Stimulated activated CD8-positive, alpha-beta memory T cell treated with anti-CD3 and anti-CD28 coated beads, Interleukin-15, amount 100 ng/mL, for 1 hour (primary cell): ENCODE measurements around the gene TXLNB.

ENCODE experiments used
- DNase-seq: peaks from one replicate; pipeline ENCODE4 v3.0.0-alpha.2; 2020; ENCODE audit warnings: low read depth

Gene TXLNB

DNA sequence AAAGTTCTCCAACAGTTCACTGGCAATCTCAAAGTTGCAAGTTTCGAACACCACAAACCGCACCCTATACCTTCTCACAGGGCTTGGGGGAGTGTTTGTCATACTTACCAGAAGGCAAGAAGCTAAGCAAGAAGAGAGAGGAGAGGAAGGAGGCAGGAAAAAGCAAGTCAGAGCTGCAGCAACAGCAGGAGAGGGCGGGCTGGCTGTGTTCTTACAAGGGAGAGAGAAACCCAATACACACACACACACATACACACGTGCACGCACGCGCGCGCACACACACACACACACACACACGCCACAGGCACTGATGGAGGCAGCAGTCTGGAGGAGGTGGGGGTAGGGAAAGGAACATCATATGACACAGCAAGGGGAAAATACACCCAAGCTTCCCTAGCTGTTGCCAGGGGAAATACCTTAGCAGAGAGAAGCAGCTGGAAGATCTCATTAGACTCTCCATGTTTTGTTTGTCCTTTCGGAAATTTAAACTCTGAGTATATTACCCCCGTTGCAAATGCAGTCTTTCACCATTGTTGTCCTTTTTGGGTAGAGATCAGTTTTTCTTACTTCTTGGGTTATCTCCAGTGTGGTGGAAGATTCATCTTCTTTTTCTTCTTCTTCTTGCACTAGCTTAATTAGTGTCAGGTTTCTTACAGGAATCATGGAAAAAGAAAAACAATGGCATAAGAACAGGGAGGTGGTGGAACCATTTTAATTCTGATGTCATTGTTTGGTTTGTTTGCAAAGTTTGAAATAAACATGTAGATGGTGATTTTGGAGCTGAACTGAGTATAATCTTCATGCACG is at the start of gene TXLNB:
TSS of gene TXLNB (minus strand) at position 186 of the 807 bp plus-strand sequence. CDS start 3,099 bp downstream, outside the sequence.
- peak; percentile 56 for DNase-seq

DNA sequence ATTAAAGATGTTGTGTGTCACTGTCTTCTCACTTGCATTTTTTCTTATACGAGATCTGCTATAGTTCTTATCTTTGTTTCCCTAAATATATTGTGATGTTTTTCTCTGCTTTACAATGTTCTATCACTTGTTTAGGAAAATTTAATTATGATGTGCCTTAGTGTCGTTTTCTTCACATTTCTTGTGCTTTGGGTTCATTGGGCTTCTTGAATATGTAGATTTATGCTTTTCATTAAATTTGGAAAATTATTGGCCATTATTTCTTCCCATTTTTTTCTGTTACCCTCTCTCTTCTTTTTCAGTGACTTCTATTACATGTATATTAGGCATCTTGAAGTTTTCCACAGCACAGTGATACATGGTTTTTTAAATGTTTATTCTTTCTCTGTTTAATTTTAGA is 49.3 kb upstream of the TXLNB start:
- no peak for DNase-seq

DNA sequence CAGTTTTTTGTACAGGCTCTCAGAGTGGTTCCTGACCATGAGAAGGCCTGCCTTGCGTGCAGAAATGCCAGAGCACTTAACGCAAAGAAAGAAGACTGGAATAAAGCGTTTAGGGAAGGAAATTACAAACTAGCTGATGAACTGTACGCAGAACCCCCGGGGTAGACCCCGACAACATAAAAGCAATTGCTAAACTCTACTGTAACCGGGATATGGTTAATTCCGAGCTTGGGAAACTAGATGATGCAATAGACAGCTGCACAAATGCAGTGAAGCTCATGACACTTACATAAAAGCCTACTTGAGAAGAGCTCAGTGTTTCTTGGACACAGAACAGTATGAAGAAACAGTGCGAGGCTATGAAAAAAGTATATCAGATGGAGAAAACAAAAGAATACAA is 47.0 kb upstream of the TXLNB start:
- no peak for DNase-seq

DNA sequence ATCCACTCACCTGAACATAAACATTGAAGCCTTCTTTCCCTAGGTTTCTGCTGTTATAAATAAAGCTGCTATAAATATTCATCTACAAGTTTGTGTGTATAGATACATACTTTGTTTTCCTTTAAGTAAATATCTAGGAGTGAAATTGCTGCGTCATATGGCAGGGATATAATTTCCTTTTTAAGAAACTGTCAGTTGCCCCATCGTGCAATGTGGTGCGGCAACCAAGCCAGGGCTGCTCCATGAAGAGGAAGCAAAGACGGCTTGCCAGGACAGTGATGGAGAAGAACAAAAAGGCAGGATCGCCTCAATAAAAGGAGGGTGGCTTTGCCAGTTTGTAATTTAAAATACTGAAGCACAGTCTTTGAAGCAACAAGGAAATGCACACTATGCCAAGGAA is 46.0 kb upstream of the TXLNB start:
- DNase-seq, result no peak

DNA sequence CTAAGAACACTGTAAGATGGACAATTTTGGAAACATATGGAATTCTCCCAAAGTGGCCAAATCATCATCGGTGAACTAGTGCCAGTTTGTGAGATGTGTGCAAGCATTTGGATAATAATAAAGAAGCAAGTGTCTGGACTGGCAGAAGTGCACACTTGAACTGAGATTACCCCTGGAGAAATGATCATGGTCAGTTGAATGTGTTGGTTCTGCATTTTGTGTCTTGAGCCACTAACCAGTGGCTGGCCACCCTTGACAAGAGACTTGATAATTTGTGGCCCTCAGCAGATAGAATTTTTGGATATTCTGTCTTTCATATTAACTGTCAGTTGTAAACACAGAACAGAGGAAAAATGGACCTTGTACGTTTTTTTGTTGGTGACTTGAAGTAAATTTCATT is 45.2 kb upstream of the TXLNB start:
- no peak for DNase-seq

DNA sequence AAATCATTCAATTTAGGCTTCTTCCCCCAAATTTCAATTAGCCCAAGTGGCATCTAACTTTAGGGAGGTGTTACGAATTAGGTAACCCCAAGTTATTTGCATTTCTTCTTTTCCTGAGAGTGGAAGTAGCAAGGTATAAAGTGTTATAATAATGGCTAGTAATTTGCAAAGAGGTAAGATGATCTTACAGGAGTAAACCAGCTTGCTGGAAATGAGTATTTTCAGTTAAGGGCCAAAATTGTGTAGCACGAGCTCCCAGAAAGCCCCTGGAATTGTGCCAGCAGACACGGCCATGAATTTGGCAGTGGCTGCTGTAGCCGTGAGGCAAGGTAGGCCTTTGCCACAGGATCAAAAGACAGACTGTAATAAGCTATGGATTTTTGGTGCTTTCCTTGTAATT is 44.7 kb upstream of the TXLNB start:
- no peak for DNase-seq

DNA sequence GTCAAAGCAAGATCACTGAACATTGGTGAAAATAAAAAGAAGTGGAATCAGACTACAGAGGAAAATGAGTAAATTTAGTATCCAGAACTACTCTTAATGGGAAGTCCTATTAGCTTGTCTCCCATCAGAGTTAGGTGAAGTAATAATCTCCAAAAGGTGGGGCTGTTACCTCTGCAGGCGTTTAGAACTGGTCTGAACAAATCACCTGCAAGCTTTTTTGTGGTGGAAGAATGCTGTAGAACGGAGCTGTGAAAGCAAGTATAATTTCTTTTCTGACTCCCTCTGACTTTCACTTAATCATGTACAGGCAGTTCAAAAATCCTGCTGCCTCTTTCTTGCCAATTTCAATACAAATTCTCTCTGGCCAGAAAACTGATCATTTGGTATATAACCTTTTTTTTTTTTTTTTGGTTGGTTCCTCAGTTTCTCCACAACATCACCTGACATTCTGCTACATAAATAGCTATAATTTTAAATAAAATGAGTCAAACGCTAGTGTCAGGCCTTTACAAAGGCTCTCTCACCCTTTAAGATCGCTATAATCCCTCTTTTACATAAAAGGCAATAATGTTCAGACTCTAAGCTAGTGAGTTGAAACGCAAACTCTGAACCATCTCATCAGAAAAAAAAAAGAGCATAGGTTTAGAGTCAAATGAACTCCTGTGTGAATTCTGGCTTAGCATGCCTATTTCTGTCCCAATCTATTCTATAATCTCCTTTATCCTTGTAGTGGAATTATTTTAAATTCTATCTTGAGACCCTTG is 43.8 kb upstream of the TXLNB start:
- no peak for DNase-seq

DNA sequence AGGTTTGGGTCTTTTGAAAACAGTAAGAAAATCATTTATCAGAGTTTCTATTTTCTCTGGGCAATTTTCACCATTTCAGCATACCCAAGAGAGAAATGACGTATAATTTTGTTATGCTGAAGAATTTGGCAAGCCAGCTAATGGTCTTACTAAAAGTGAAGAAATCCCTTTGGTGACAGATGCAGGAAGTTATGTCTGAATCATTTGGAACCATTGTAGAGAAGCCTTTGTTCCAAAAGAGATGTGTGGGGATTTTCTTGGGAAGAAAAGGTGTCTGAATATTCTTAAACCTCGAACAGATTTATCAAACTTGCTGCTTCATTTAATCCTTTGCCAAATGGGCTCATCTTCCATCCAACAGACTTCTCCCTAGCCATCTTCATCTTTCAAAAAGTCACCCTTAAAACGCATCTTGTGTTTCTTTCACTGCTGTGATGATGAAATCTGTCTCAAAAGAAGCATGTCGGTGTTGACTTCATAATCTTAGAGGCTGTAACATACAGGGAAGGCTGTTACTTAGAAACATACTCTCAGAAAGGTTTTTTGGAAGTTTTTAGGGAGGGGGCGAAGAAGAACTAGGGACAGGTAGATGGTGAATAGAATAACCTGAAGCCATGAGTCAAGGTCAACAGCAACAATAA is 43.1 kb upstream of the TXLNB start:
- no peak for DNase-seq

DNA sequence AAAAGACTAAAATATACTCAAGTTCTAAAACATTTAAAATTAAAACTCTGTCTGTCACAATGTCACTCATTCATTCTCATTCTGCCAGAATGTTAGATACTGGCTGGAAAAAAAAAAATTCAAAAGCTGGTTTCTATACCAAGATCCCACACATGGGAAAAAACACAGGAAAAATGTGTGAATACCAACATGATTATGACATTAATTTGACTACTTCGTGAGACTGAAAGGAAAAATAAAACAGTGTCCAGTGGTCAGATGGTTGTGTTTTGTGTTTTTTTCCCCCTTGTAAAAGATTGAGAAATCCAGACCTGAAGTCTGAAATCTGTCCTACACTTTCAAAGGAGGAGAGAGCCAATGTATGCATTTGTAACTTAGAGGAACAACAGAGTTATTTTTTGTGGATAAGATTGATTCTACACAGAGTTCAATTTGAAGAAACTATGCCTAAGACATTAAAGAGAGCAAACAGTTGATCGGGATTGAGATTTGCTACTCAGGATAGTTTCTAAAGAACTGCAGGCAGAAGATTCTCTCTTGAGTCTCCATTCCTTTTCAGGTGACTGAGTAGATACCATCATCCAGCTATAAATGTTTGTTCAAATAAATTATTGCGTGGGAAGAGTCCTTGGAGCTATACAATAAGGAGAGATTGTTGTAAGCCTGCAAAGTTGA is 39.2 kb upstream of the TXLNB start:
- DNase-seq, result no peak

DNA sequence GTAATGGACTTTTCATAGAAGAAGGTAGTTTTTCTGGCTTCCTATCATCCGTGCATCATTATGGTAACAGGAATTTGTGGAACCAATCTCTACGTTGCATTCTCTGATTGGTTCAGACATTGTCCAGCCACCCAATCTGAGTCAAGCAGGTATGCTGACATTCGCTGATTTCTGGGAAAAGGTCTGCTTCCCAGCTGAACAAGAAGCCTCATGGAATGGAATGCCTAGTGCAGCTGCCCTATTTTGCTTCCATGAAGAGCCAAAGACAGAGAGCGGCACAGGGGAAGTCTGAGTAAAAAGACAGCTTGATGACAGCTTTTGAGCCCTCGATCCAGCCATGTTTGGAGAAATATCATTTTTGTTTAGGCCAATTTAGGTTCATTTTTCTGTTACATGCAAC is 38.5 kb upstream of the TXLNB start:
- DNase-seq, result no peak

DNA sequence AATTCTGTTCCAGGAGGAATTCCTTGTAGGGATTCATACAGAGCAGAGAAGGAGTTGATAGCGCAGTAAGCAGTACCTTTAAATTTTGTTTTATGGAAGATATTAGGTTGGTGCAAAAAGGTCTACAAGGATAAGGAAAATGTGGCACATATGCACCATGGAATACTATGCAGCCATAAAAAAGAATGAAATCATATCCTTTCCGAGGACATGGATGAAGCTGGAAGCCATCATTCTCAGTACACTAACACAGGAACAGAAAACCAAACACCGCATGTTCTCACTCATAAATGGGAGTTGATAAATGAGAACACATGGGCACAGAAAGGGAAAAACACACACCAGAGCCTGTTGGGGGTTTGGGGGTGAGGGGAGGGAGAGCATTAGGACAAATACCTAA is 37.4 kb upstream of the TXLNB start:
- DNase-seq, result no peak

DNA sequence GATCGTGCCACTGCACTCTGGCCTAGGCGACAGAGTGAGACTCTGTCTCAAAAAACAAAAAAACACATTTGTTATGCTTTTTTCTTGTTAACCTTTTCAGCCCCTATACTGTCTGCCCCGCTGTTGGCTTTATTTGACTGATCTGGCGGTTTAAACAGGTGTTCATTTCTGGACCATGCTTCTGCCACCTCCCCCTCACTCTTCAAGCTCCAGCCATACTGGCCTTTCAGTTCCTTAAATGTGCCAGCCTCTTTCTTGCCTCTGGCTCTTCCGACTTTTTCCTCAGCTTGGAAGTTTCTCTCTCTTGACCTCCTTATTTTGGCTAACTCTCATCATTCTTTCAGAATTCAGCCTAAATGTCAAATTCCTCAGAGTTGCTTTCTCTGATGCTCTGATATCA is 35.2 kb upstream of the TXLNB start:
- no peak for DNase-seq

DNA sequence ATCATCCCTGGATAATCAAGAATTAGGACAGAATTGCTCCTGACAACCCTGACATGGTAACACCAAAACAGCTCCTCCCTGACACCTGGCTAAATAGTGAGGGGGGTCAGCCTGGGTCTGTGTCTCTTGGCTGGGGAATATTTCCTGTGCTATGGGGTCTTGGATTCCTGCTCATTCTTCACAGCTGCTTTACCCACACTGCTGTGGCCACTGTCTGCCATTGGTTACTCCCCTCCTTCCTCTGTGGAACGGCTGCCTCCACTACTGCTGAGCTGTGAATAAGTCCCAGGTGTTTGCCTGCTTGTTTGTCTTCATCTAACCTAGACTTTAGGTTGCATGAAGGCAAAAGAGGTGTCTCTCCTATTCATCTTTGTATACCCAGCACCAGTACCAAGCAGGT is 33.9 kb upstream of the TXLNB start:
- DNase-seq, result no peak

DNA sequence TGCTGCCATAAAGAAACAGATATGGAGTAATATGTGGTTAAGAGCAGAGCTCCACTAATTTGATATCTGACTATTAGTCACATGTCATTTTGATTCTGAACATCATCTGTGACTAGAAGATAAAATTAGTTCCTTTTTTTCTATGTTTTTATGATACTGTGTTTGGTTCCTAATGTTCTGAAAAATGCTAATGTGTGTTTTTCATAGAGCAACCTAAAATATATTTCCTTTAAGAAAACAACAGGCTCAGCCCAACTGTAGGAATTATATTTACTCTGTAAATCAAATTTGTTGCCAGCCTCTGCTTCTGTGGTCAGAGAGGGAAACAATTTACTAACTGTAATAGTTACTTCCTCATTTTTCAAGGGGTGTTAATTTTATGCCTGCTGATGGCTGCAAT is 33.3 kb upstream of the TXLNB start:
- no peak for DNase-seq

DNA sequence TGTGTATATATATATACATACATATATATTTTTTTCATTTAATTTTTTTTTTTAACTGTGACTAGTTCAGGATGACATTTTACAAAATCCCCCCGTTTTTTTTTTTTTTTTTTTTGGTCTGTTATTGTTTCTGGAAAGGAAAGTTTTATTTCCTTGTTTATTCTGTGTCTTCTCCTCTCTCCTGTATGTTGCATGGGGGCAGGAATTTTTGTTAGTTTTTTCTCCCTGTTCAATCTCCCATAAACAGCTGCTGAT is 32.4 kb upstream of the TXLNB start:
- DNase-seq, result no peak

DNA sequence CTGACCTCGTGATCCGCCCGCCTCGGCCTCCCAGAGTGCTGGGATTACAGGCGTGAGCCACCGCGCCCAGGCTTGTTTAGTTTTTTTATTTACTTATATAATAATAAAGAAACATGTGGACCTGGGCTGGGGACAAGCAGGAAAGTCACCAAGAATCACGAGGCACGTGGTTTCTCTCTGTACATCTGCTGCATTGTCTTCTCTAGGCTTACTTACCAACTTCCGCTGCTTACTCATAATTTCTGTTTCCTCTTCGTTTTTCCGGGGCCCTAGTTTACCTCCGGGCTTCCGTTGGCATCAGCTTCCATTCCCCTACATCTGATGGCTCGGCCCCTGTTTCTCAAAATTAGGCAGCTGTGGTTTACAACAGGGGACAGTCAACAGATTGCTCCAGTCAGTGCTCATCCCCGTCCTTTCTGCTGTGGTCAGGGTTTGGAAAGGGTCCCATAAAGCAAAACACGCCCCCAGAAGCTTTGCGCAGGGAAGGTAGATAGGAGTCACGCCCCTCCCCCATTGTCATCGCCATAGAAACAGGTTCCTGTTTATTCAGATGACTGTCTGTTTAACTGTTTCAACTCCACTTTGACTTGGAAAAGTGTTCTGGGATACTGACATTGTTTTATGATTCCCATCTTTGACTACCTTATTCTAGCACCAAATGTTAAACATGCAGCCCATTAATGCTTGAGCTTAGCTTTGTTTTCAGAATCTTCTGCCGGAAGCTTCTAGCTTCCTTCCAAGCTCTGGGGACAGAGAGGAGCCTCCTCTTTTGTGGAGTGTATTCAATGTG is 31.9 kb upstream of the TXLNB start:
- DNase-seq, result peak; percentile 74

DNA sequence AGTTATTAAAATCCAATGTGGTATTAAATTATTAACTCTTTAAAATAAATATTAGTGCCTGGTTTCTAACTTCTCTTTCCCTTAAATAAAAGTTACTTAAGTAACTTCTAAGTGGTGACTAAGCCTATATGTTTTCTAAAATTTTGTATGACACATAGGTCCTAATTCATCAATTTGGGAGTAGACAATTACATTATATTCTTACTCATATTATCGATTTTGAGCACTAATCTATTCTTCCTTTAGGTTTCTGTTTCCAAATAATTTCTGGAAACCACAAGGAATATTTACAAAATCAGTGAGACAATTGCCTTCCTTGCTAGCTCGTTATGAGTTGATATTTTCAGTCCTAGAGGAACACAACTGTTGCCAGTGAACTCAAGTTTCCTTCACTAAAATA is 28.3 kb upstream of the TXLNB start:
- DNase-seq, result no peak

DNA sequence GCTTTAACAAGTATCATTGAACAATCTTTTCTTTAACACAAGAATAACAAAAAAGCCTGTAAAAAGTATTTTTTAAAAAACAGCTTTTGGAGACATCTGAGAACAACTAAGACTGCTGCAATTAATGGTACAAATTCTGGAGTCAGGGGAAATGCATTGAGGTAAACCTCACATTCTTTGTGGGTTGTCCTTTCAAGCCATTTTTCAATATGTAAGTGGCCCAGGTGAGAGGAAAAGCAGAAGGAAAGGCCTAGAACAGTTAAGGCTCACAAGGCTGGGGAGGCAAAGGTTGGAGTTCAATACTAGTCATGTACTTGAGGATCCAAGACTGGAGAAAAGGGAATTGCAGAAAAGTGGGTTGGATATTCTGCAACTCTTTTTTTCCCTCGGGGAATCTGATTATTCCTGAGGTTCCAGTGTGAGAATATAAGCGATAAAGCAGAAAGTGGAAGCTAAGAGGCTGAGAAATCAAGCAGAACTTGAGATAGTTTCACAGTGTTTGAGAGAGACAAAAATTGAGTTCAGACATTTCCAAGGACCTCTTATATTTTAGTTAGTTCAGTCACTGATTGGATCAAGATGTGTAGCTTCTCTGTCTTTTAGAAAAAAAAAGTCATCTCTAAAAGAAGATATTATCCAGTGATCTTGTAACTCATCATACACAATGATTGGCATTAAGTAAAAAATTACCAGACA is 25.0 kb upstream of the TXLNB start:
- DNase-seq, result no peak

DNA sequence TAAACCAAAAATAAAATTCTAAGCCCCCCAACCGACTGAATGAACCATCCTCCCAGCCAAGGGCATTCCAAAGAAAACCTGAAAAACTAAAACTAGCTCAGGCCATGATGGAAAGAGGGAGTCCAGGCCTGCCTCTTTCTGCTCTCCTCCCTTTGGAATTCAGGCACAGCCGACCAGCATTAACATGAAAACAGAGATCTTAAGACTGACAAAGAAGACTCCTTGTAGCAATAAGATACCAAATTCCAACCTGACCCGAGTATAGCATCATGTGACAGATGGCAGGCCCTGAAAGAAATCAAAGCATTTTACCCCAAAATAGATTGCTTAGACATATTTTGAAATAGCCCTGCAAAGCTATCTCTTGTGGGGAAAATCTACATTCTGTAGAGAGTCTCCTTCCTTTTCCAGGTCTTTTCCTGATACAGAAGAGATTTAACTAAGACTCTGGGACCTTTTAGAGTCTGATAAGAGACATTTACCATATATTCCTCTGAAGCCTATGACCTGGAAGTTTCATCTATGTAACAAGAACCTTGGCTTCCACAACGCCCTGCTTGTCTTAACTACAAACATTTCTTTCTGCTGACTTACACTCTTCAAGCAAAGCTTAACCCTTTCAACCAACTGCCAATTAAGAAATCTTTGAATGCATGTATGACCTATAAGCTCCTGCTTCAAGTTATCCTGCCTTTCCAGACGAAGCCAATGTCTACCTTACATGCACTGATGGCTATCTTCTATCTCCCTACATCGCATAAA is 22.2 kb upstream of the TXLNB start:
- no peak for DNase-seq

DNA sequence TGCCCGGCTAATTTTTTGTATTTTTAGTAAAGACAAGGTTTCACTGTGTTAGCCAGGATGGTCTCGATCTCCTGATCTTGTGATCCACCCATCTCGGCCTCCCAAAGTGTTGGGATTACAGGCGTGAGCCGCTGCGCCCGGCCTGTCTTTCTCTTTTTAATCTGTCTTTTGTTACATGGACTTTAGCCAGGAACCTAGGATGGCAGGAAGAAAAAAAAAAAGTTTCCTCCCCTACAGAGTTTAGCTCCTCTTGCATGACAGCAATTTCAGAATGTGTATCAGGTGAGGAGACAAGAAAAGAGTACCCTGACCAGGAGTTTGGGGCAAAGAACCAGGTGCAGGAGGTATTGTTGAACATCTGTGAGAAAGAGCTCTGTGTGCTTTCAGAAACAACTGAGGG is 21.4 kb upstream of the TXLNB start:
- no peak for DNase-seq

DNA sequence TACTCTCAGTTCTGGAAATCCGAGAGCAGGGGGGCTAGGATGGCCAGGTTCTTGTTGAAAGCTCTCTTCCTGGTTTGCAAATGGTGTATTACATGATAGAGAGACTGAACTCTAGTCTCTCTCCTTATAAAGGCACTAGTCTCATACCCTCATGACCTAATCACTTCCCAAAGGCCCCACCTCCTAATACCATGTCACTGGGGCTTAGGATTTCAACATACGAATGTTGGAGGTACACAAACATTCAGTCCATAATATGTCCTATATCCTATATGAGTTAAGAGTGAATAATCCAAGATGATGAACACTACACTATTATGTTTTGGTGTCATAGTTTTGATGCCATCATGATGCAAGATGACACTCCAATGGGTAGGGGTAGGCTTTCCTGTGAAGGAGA is 20.0 kb upstream of the TXLNB start:
- no peak for DNase-seq
